LNCAP (cell line): ENCODE measurements around the gene FSTL3.

Experiments used
- TF ChIP-seq, protein P1 (sequence below): fragments of 450-650 bp; IDR thresholded peaks from 2 replicates; pipeline ENCODE4 v1.5.1; 2017; ENCODE audit warnings: mild to moderate bottlenecking

The FSTL3 gene

DNA sequence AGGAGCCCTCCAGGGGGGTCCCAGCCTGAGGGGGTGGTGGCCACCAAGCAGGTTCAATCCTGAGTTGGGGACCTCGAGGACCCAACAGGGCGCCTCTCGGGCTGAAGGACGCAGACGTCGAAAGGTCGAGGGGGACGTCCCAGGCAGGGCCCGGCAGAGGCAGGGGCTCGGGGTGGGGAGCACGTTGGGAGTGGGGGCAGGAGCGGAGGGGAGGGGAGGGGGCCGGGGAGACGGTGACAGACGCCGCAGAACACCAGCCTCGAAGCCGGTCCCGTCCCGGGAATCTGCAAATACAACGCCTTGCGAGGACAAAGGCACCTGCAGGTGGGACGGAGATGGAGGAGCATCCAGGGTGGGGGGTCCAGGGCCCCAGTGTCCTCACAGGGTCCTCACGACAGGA is 32.5 kb upstream of the FSTL3 start:
- TF ChIP-seq, protein P1, sequence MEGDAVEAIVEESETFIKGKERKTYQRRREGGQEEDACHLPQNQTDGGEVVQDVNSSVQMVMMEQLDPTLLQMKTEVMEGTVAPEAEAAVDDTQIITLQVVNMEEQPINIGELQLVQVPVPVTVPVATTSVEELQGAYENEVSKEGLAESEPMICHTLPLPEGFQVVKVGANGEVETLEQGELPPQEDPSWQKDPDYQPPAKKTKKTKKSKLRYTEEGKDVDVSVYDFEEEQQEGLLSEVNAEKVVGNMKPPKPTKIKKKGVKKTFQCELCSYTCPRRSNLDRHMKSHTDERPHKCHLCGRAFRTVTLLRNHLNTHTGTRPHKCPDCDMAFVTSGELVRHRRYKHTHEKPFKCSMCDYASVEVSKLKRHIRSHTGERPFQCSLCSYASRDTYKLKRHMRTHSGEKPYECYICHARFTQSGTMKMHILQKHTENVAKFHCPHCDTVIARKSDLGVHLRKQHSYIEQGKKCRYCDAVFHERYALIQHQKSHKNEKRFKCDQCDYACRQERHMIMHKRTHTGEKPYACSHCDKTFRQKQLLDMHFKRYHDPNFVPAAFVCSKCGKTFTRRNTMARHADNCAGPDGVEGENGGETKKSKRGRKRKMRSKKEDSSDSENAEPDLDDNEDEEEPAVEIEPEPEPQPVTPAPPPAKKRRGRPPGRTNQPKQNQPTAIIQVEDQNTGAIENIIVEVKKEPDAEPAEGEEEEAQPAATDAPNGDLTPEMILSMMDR = no peak

DNA sequence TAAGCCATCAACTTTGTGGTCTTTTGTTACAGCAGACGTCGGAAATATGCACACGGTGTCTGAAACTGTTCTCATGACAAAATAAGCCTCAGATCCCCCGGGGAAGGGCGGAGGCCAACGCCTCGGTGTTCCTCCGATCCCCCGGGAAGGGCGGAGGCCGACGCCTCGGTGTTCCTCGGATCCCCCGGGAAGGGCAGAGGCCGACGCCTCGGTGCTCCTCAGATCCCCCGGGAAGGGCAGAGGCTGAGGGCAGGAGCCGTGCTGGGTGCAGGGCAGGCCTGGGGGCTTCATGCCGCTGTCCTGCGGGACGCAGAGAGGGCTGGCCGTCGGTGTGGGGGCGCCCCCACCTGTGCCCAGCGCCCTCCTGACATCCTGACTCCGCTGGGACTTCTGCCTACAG is 31.8 kb upstream of the FSTL3 start:
- TF ChIP-seq, protein P1 = no peak

DNA sequence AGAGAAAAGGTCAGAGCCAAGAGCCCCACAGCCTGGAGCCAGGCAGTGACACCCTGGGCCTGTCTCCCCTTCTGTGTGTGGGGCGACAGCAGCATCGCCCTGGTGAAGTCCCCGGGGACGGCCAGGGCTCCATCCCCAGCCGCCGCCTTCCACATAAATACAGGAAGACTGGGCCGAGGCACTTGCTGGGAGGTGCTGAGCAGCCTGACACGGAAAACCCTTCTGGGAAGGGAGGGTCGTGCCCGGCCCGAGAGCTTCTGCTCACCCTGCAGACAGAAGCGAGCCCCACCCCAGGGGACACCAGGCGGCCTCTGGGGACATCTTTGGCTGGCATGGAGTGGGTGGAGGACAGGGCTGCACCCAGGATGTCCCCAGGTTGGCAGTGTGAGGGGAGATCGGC is 31.4 kb upstream of the FSTL3 start:
- TF ChIP-seq, protein P1 = no peak

DNA sequence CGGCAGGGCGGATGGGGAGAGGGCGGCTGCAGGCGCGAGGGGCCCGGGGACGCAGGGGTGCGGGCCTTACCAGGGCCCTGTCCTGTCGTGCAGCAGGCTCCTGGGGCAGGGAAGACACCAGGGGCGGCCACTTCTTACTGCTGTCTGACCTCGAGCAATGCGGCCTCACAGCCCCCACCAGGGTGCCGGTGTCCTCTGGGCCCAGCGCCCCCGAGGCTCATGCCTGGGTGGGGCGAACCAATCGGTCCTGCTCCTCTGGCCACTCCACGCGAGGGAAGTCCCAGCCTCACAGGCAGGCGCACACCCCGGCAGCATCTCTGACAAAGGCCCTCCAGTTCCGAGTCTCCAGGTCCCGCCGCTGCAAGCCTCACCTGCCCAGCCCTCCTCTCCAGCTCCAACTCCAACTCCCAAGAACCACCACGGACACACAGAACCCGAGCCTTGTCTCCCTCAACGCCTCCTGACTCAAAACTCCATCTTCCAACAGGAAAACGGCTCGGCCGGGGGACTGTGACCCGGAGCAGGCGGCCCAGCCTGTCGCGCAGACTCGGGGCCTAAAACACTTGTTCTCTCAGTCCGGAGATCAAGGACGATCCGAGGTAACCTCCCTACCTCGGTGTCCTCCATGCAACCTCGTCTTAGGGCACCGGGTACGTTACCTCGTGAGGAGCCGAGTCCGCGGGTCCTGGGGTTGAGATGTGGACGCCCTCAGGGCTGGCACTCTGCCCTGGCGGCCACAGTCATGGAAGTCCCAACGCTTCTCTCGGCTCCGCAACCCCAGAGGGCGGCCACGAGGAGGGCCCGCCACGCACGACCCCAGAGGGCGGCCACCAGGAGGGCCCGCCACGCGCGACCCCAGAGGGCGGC is 30.0 kb upstream of the FSTL3 start:
- TF ChIP-seq, protein P1 = no peak

DNA sequence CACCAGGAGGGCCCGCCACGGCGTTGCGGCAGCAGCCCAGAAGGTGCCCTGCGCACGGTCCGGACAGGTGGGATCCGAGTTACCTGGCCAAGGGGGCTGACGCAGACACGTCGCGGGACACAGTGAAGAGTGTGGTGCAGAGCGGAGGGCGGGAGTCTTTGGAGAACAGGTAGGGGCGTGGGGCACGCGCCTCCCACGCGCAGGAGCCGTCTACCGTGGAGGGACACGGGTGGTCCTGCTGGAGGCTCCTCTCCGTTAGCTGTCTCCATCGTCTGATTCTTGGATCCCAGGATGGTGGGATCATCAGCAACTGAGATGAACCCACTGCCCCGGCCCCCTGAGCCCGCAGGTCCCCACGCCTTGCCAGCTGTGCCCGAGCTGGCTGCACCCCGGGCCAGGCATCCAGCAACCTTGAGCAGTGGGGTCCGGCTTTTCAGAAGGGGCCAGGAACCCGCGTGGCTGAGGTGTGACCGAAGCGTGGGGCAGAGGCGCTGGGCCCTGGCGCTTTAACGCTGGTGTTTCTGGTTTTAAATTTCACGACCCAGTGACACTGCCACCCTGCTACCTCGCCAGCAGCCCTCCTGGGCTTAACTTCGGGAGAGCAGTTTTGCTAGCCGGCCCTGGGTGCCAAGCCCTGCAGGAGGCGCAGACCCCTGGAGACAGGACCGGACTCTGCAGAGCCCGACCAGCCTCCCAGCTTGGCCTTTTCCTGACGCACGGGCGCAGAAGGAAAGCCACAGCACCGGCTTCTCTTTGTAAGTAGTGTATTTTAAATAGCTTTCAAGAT is 29.2 kb upstream of the FSTL3 start:
- TF ChIP-seq, protein P1 = no peak

DNA sequence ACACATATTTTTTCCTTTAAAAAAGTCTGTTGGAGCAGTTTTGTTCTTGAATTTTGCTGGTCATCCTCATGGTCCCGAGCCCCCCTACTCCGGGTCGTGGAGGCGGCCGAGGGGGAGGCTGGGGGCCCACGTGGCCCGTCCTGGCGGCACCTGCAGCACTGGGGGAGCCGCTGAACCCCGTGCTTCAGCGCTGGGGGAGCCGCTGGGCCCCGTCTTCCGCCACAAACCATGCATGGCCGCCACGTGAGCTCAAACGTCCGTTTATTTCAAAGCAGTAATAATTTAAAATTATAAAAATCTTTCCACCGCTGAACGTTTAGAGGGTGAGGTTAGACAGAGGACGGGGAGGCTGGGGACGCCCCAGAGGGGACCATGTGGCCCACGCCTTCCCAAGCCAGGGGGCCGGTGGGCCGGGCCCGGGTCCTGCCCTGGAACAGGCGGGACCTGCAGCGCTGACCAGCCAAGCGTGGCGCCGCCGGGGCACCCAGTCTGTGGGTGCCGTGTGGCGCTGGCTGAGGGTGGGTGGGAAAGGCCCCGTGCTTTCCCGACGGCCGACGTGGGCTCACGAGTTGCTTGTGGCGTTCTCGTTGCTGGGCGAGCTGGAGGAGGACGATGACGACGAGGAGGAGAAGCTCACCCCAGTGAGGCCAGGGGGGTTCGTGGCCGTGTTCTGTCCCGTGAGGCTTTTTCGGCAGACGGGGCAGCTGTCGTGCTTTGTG is 28.5 kb upstream of the FSTL3 start:
- TF ChIP-seq, protein P1 = no peak

DNA sequence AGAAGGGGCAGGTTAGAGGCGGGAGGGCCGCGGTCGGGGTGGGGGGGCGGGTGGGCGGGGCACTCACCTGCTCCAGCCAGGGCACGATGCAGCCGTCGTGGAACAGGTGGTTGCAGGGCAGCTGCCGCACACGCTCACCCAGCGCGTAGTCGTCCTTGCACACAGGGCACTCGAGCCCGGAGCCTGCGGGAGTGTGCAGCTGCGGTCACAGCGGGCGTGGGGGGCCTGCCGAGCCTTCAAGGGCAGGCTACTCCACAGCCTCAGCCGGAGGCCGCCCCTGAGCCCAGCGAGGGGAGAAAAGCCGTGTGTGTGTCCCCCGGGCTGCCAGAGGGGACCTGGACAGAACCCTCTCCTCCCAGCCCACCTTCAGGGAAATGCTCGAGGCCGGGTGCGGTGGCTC is 27.9 kb upstream of the FSTL3 start:
- TF ChIP-seq, protein P1 = no peak
